GM20431 (cell line): ENCODE measurements around the gene KLHL8.
"Not testable (repeated sequence)": the region's sequence is repeated elsewhere in the genome, so short reads cannot be mapped to it uniquely, and the experiment has no call there.

ENCODE experiments used
- in situ Hi-C: fragments of 300-500 bp; cut with MseI, MboI; formaldehyde crosslinking; loops from one replicate; pipeline ENCODE4 v1.15.0; 2020; ENCODE audit warnings: low sequenced_read_pairs; ENCODE audit not compliant: unreplicated experiment

Gene KLHL8

DNA sequence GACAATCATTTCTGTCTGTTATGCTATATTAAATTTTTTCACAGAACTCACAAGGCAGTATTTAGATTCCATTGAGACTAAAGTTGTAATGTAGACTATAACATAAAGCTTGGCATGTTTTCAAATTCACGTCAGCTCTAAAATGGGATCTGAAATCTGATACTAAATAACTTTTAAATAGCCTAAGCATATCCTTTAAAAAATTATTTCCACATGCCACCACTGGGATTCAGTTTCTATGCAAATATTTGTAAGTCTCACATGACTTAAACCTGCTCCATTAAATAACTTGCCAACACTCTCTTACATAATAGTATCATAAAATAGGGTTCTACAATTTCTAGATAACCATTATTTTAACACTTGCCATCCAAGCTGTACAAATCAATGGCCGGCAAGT lies 32.4 kb downstream of the KLHL8 start:
- in situ Hi-C loops: no loop called here

DNA sequence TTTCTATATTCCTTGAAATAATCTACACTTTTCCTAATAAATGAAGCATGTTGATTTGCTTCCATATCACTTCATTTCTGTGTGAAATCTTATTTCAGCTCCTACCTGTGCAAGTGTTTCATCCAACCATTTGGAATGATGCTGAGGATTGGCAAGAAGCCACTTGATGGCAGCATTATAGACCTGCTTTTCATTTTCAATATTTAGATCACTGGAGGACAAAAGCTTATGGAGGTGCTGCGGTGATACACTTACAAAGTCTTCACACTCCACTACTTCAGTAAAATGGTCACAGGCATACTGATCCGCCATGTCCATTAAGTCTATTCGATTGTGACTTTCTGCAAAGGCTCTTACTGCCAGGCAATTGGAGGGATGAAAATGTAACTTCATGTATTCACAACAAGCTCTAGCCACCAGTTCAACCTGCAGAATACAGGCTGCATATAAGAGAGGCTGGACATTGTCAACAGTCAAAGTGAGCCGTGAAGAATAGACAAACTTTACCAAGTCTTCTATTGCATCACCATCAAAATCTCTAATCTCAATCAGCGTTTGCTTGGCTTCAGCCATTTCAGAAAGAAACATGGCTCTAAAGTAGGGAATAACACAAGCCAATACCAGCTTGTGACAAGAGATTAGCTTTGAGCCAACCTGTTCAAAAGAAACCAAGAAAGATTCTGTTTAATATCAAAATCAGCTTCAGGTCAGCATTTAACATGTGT lies 35.1 kb downstream of the KLHL8 start:
- in situ Hi-C loops: no loop called here

GRCh38 chr4:87180767-87181166 lies 39.7 kb downstream of the KLHL8 start:
- in situ Hi-C loops: no loop called here

- in situ Hi-C loops: no loop called here
These were observed 40.7 kb downstream of the KLHL8 start for GRCh38 chr4:87179751-87180150.

DNA sequence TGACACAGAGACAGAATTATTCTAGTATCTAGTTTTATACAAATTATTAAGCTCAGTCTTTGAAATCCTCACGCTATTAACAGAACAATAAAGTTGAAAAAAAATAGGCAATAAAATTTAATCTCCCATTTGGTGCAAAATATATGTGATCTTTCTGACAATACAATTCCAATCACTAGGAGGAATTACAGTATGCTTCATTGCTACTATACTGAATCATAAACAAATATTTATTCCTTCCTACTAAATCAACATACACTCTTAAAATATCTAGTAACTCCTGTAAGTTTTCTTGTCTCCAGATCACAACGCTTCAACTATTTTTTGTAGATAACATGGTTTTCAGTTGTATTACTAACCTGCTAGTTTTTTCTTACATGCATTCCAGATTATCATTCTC lies 45.7 kb downstream of the KLHL8 start:
- in situ Hi-C loops: no loop called here

GRCh38 chr4:87171944-87172343 lies 48.5 kb downstream of the KLHL8 start:
- in situ Hi-C loops: no loop called here

DNA sequence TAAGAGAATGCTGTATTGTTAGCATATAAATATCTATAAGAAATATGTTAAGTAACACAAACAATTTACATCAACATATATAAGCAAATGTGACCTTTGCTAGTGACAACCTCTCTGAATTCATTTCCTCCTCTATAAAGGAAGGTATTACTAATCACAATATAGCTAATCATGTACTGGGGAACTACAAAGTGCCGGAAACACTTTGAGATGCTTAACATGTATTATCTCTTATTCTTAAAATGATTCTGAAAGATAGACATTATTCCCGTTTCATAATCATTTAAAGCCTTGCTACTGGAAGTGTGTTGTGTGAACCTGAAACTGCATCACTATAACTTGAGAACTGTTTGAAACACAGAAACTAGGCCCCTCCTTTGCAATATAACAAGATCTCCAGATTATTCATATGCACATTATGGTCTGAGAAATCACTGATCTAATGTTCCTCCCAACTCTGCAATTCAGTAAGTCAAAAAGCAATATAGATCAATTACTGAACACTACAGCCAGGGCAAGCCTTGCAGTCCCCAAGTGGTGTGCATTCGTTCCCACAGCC lies 54.0 kb downstream of the KLHL8 start:
- in situ Hi-C loops: no loop called here

DNA sequence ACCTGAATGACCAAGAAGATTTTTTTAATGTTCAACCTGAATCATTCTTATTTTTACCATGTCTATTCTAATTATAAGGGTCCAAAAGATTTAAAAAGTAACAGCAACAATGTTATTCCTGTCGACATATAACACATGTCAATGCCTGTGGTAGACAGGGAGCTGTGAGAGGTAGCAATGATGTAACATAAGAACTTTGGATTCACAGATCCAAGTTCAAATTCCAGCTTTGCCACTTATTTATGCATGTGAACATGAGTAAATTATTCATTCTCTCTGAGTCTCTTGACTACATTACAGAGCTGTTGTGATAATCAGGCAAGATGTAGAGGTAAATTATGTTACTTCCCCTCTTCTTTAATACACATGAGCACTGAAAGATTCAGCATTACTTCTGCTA lies 54.5 kb downstream of the KLHL8 start:
- in situ Hi-C loops: no loop called here

GRCh38 chr4:87153078-87153870 lies 67.1 kb downstream of the KLHL8 start:
- in situ Hi-C loops: no loop called here

DNA sequence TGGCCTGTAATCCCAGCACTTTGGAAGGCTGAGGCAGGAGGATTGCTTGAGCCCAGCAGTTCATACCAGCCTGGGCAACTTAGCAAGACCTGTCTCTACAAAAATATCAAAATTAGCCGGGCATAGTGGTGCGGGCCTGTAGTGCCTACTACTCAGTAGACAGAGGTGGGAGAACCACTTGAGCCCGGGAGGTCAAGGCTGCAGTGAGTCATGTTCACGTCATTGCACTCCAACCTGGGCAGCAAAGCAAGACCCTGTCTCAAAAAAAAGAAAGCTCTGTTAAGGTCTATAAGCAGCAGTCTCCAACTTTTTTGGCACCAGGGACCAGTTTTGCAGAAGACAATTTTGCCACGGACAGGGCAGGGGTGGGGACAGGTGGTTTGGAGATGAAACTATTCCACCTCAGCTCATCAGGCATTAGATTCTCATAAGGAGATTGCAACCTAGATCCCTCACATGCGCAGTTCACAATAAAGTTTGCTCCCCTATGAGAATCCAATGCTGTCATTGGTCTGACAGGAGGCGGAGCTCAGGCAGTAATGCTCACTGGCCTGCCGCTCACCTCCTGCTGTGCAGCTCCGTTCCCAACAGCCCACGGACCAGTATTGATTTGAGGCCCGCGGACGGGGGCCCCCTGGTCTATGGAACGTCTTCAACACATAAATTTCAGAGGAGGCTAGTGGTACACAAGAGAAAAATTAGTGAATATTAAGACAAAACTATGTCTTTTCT lies 67.9 kb downstream of the KLHL8 start:
- in situ Hi-C loops: no loop called here

DNA sequence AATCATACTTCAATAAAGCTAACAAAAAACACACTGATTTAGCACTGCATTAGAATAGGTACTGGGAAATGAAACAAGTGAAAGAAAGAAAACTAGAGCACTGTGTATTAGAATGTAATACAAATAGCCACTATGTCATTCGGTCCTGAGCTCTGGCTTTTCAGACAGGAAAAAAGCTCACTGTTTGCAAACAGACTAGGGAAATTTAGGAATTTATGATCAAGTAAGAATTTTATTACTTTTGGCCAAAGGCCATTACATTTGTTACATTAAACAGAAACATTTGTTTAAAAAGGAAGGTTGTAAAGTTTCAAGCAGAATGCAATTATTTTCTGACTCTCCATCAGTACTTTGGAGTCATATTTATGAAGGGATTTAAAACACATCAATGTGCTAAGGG lies 68.7 kb downstream of the KLHL8 start:
- in situ Hi-C loops: no loop called here

GRCh38 chr4:87150498-87151261 lies 69.7 kb downstream of the KLHL8 start:
- in situ Hi-C loops: no loop called here

DNA sequence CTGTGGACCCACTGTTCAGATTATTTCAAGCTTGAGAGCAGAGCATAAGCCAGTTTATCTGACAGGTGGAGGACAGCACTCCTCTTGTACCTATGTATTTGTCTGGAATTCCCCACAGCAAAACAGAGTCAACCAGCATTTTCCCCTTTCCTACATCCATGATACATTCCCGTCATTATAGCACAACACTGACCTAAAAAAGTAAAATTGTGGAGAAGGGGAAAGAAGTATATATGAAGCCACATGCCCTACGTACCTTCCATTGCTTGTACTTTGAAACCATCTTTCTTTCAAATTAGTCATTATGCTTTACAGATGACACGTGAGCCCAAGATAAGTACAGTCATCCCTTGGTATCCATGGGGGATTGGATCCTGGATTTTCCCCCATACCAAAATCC lies 73.3 kb downstream of the KLHL8 start:
- in situ Hi-C loops: no loop called here

DNA sequence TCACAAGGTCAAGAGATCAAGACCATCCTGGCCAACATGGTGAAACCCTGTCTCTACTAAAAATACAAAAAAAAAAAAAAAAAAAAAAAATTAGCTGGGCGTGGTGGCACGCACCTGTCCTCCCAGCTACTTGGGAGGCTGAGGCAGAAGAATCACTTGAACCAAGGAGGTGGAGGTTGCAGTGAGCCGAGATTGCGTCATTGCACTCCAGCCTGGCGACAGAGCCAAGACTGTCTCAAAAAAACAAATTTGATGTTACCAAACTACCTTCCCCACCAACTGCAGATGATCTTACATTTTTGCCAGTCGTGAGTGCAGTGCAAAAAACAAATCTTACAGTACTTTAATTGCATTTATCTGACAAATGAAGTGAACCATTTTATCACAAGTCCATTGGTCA lies 74.5 kb downstream of the KLHL8 start:
- in situ Hi-C loops: not testable (repeated sequence)

GRCh38 chr4:87144356-87144755 lies 76.1 kb downstream of the KLHL8 start:
- in situ Hi-C loops: no loop called here

DNA sequence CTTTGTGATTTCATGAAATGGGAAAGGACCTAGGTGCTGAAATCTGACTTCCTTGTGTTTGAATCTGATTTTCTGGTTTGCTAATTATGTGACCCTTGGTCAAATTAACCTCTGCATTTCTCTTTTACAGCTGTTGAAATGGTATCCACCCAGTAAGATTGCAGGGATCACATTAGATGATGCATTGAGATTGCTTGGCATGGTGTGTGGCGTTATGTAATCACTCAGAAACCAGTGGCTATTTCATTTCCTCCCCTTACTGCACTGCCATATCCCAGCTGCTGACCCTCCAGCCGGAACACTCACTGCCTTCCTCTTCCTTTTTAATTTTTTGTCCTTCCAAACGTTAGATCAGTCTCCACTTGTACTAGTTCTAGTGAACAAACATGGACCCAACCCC lies 79.0 kb downstream of the KLHL8 start:
- in situ Hi-C loops: no loop called here

DNA sequence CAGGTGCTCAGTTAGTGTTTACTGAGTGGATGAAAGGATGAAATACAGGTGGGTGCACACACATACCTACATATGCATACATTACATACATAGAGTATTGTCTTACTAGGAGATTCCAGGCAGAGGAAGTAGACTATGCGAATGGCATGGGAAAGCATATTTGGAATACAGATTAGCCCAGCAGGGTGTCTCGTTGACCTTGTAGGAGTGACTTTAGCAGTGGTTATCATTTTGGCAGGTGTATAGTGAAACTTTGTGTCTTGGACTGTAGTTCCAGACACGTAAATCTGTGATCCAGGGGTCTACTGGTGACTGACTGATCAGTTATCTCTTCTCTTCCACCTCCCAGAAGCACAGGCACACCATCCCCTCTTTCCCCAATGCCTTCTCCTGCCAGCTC lies 86.3 kb downstream of the KLHL8 start:
- in situ Hi-C loops: no loop called here

DNA sequence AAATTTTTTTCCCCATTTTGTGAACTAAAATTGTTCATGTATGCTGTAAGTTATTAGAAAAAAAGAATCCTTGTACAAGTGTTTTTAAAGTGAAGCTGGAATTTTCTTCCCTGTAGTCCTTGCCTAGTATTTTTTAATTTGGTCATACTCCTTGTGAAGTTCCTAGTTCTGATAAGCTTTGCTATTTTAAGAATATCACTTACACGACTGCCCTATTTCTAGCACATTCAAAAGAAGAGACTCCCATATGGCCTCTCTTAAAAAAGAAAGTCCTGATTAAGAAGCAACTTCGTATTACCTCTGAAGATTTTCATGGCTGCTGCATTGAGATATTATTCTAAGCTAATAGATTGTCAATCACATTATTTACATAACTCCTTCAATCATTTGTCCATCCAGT lies 87.2 kb downstream of the KLHL8 start:
- in situ Hi-C loops: no loop called here

GRCh38 chr4:87132035-87132434 lies 88.4 kb downstream of the KLHL8 start:
- in situ Hi-C loops: no loop called here
